GM23248 (cell line): ENCODE data around the gene IQSEC1. TPM values are rescaled to one million over a fixed set of nuclear protein-coding genes. Genes with fewer than 3 reads are reported as not detected.

Experiments used
- DNase-seq: peaks from one replicate; pipeline ENCODE4 v3.0.0-alpha.2; 2015
- H2AFZ ChIP-seq: fragments of 200-600 bp; sonication (generic); 2 replicates; pipeline ENCODE4 v1.6.1; 2016; ENCODE audit warnings: antibody characterized with exemption
- H3F3A ChIP-seq: fragments of 200-600 bp; sonication (generic); 2 replicates; pipeline ENCODE4 v1.6.1; 2016; ENCODE audit warnings: mild to moderate bottlenecking, antibody characterized with exemption, mixed run types; ENCODE audit not compliant: insufficient read depth
- H3K27ac ChIP-seq: fragments of 200-600 bp; sonication (generic); 2 replicates; pipeline ENCODE4 v1.5.1; 2016; ENCODE audit warnings: mild to moderate bottlenecking
- H3K27me3 ChIP-seq: fragments of 200-600 bp; sonication (generic); replicated peaks from 2 replicates; pipeline ENCODE4 v1.6.1; 2016; ENCODE audit warnings: mild to moderate bottlenecking; ENCODE audit not compliant: insufficient read depth
- H3K36me3 ChIP-seq: fragments of 200-600 bp; sonication (generic); 2 replicates; pipeline ENCODE4 v1.6.1; 2016; ENCODE audit warnings: low read depth, mild to moderate bottlenecking
- H3K4me1 ChIP-seq: fragments of 200-600 bp; sonication (generic); 2 replicates; pipeline ENCODE4 v1.6.1; 2016; ENCODE audit warnings: mild to moderate bottlenecking; ENCODE audit not compliant: insufficient read depth
- H3K4me2 ChIP-seq: fragments of 200-600 bp; sonication (generic); one replicate; pipeline ENCODE4 v1.6.1; 2016; ENCODE audit warnings: mild to moderate bottlenecking; ENCODE audit not compliant: unreplicated experiment
- H3K4me3 ChIP-seq: fragments of 200-600 bp; sonication (generic); 2 replicates; pipeline ENCODE4 v1.5.1; 2016; ENCODE audit warnings: mild to moderate bottlenecking
- H3K79me2 ChIP-seq: fragments of 200-600 bp; sonication (generic); 2 replicates; pipeline ENCODE4 v1.6.1; 2016; ENCODE audit warnings: mild to moderate bottlenecking; ENCODE audit not compliant: insufficient read depth
- H3K9ac ChIP-seq: fragments of 200-600 bp; sonication (generic); 2 replicates; pipeline ENCODE4 v1.6.1; 2016; ENCODE audit warnings: mild to moderate bottlenecking
- H3K9me2 ChIP-seq: fragments of 200-600 bp; sonication (generic); 2 replicates; pipeline ENCODE4 v1.6.1; 2016; ENCODE audit warnings: mixed run types, mild to moderate bottlenecking, moderate library complexity; ENCODE audit not compliant: insufficient read depth
- H3K9me3 ChIP-seq: fragments of 200-600 bp; sonication (generic); one replicate; pipeline ENCODE4 v1.6.1; 2017; ENCODE audit warnings: low read depth
- H4K20me1 ChIP-seq: fragments of 200-600 bp; sonication (generic); 2 replicates; pipeline ENCODE4 v1.6.0; 2016; ENCODE audit not compliant: insufficient read depth
- EZH2 ChIP-seq: fragments of 200-600 bp; sonication (generic); IDR thresholded peaks from 2 replicates; pipeline ENCODE4 v1.6.1; 2018; ENCODE audit warnings: antibody characterized with exemption, mild to moderate bottlenecking; ENCODE audit not compliant: insufficient read depth, poor library complexity, severe bottlenecking
- EZH2phosphoT487 ChIP-seq: fragments of 200-600 bp; sonication (generic); IDR thresholded peaks from 2 replicates; pipeline ENCODE4 v1.6.1; 2018; ENCODE audit warnings: antibody characterized with exemption, moderate library complexity, mild to moderate bottlenecking, low read depth; ENCODE audit not compliant: insufficient read depth
- WGBS, 2 experiments: methylation state at CpG; one replicate each; pipeline ENCODE4 v1.1.6; 2015 to 2017; ENCODE audit warnings: low lambda C conversion rate in 2 of 2, low coverage in 1 of 2; ENCODE audit errors: missing lambda C conversion rate in 2 of 2; 5-methylcytosine and 5-hydroxymethylcytosine counted together
- in situ Hi-C: fragments of 300-500 bp; cut with MboI; formaldehyde crosslinking; loops from 2 replicates; pipeline ENCODE4 v1.15.0; 2020
- polyA plus RNA-seq: library from polyadenylated mRNA; unstranded; fragments of >200 nt; fragmentation: Nextera tagmentation; extraction: Ambion mirVana; gene quantifications from 2 replicates; pipeline ENCODE4 v1.2.1, GENCODE V29; 2016
- total RNA-seq: library from RNA; depleted of rRNA; stranded (reverse); fragments of >200 nt; shearing (Covaris generic); gene quantifications from 2 replicates; pipeline ENCODE4 v1.2.3, GENCODE V29; 2014

IQSEC1 gene
- total and polyA plus RNA-seq, 2 experiments from 2014 or later, result 5.1 to 21.6 TPM

DNA sequence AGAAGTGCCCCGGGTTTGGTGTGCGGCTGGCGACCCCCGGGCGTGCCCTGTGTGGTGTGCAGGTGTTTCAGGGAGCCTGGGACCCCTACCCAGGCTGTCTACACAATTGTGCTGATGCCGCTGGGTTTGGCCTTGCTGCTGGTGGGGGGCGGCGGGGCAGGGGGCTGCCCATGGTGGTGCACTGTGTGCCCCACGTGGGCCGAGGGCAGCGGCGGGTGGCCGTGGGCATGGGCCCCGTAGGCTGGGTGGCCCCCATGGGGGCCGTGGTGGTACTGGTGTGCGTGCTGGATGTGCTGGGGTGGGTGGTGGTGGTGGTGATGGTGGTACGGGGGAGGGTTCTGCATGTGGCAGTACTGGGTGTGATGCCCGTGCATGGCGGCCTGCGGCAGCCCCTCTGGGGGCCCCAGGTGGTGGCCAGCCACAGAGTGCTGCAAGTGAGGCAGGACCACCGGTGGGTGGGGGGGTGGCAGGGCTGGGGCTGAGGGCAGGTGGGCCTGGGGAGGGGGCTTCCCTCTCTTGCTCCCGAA, 172.3 kb downstream of the IQSEC1 start:
- no peaks in the 10 kb centered on the region for H3K9me2 ChIP-seq
- H3K36me3 ChIP-seq, result no peaks in the 10 kb centered on the region
- no peaks in the 10 kb centered on the region for H4K20me1 ChIP-seq
- H3K27me3 ChIP-seq, result no peaks in the 10 kb centered on the region
- DNase-seq, result no peak
- H3K4me3 ChIP-seq, result no peak overlapping the region
- no peak overlapping the region for H3K4me2 ChIP-seq
- H3K9me3 ChIP-seq, result no peaks in the 10 kb centered on the region
- no peak overlapping the region for H3K9ac ChIP-seq
- H2AFZ ChIP-seq, result no peak overlapping the region
- H3K79me2 ChIP-seq, result no peaks in the 10 kb centered on the region
- H3K4me1 ChIP-seq, result no peaks in the 10 kb centered on the region
- WGBS, 2 experiments, result 93 to 96% methylated on average over 13 to 22 of the region's 22 CpGs
- in situ Hi-C loops, result no loop called here
- peaks cover 9% of the 10 kb centered on the region; the same call in 1 of the 2 replicates for H3F3A ChIP-seq
- no peak for TF ChIP-seq EZH2phosphoT487
- no peak for TF ChIP-seq EZH2
- H3K27ac ChIP-seq, result no peak overlapping the region

GRCh38 chr3:12898965-12899755, 174.1 kb downstream of the IQSEC1 start:
- no peak overlapping the region for H2AFZ ChIP-seq
- no peaks in the 10 kb centered on the region for H4K20me1 ChIP-seq
- H3K27me3 ChIP-seq, result no peaks in the 10 kb centered on the region
- H3K9me2 ChIP-seq, result no peaks in the 10 kb centered on the region
- no peak for TF ChIP-seq EZH2phosphoT487
- no peak for TF ChIP-seq EZH2
- in situ Hi-C loops, result no loop called here
- H3K9me3 ChIP-seq, result no peaks in the 10 kb centered on the region
- H3K4me1 ChIP-seq, result no peaks in the 10 kb centered on the region
- no peak overlapping the region for H3K9ac ChIP-seq
- H3F3A ChIP-seq, result peaks cover 9% of the 10 kb centered on the region; the same call in 1 of the 2 replicates
- no peaks in the 10 kb centered on the region for H3K36me3 ChIP-seq
- no peak overlapping the region for H3K27ac ChIP-seq
- H3K79me2 ChIP-seq, result no peaks in the 10 kb centered on the region
- no peak overlapping the region for H3K4me3 ChIP-seq
- no peak overlapping the region for H3K4me2 ChIP-seq
- 93 to 96% methylated on average over 27 to 40 of the region's 40 CpGs for WGBS, 2 experiments
- no peak for DNase-seq

GRCh38 chr3:12898290-12898964, 174.8 kb downstream of the IQSEC1 start:
- Histone ChIP-seq H3K27me3 (no peaks in the 10 kb centered on the region), H3K36me3 (no peaks in the 10 kb centered on the region), H3K4me1 (no peaks in the 10 kb centered on the region), H3K9me2 (no peaks in the 10 kb centered on the region), H3F3A (peaks cover 9% of the 10 kb centered on the region; the same call in 1 of the 2 replicates), H3K27ac (no peak overlapping the region), H3K9ac (no peak overlapping the region), H2AFZ (no peak overlapping the region), H4K20me1 (no peaks in the 10 kb centered on the region), H3K79me2 (no peaks in the 10 kb centered on the region), H3K4me2 (no peak overlapping the region), H3K9me3 (no peaks in the 10 kb centered on the region), H3K4me3 (no peak overlapping the region)
- TF ChIP-seq EZH2 (no peak), EZH2phosphoT487 (no peak)
- no peak for DNase-seq
- WGBS, 2 experiments, result 91 to 92% methylated on average over 22 of the region's 22 CpGs
- in situ Hi-C loops, result no loop called here

GRCh38 chr3:12897381-12898289, 175.6 kb downstream of the IQSEC1 start:
- Histone ChIP-seq H3K79me2 (no peaks in the 10 kb centered on the region), H3K27me3 (no peaks in the 10 kb centered on the region), H3K9me2 (no peaks in the 10 kb centered on the region), H3K4me1 (no peaks in the 10 kb centered on the region), H3K4me2 (no peak overlapping the region), H4K20me1 (no peaks in the 10 kb centered on the region), H3K36me3 (no peaks in the 10 kb centered on the region), H3K9me3 (no peaks in the 10 kb centered on the region), H3K4me3 (no peak overlapping the region), H3K9ac (no peak overlapping the region), H3F3A (peaks cover 9% of the 10 kb centered on the region; the same call in 1 of the 2 replicates), H3K27ac (no peak overlapping the region), H2AFZ (no peak overlapping the region)
- no peak for DNase-seq
- TF ChIP-seq EZH2phosphoT487 (no peak), EZH2 (no peak)
- 68 to 73% methylated on average over 13 of the region's 13 CpGs for WGBS, 2 experiments
- in situ Hi-C loops, result no loop called here
